ENCODE data around the gene NEXN. TPM values are rescaled to one million over a fixed set of nuclear protein-coding genes. Genes with fewer than 3 reads are reported as not detected.

The NEXN gene
- polyA plus RNA-seq, 1 experiment: 7.8 TPM

- CTCF ChIA-PET: interaction anchor here (0.8 to 1.6 kb wide), 2 partner anchors 14 to 157 kb away, joined by 3 read pairs; no protein-coding TSS in a partner anchor
- TF ChIP-seq, protein P1, sequence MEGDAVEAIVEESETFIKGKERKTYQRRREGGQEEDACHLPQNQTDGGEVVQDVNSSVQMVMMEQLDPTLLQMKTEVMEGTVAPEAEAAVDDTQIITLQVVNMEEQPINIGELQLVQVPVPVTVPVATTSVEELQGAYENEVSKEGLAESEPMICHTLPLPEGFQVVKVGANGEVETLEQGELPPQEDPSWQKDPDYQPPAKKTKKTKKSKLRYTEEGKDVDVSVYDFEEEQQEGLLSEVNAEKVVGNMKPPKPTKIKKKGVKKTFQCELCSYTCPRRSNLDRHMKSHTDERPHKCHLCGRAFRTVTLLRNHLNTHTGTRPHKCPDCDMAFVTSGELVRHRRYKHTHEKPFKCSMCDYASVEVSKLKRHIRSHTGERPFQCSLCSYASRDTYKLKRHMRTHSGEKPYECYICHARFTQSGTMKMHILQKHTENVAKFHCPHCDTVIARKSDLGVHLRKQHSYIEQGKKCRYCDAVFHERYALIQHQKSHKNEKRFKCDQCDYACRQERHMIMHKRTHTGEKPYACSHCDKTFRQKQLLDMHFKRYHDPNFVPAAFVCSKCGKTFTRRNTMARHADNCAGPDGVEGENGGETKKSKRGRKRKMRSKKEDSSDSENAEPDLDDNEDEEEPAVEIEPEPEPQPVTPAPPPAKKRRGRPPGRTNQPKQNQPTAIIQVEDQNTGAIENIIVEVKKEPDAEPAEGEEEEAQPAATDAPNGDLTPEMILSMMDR (IDR thresholded peaks at IDR 0.05; ENCODE audit: insufficient read depth, low read depth, low read length): no peak
- H3K27me3 ChIP-seq (ENCODE audit: control insufficient read depth, insufficient read depth, low read length): no peaks in the 10 kb centered on the region
- POLR2A ChIA-PET: no interaction called here
- DNase-seq (ENCODE audit: low read depth): no peak
- H3K4me3 ChIP-seq (ENCODE audit: low read depth, low read length): no peak overlapping the region
- H3K36me3 ChIP-seq (ENCODE audit: control insufficient read depth, insufficient read depth, low read length): peaks cover 16% of the 10 kb centered on the region
These were observed 68.0 kb downstream of the NEXN start for GRCh38 chr1:77956464-77956863.

GRCh38 chr1:77958391-77958790 lies 70.0 kb downstream of the NEXN start:
- POLR2A ChIA-PET: no interaction called here
- no peak overlapping the region for H3K4me3 ChIP-seq (ENCODE audit: low read depth, low read length)
- CTCF ChIA-PET: no interaction called here
- H3K36me3 ChIP-seq (ENCODE audit: control insufficient read depth, insufficient read depth, low read length): peaks cover 15% of the 10 kb centered on the region
- no peaks in the 10 kb centered on the region for H3K27me3 ChIP-seq (ENCODE audit: control insufficient read depth, insufficient read depth, low read length)
- no peak for DNase-seq (ENCODE audit: low read depth)
- TF ChIP-seq, protein P1 (IDR thresholded peaks at IDR 0.05; ENCODE audit: insufficient read depth, low read depth, low read length): no peak

DNA sequence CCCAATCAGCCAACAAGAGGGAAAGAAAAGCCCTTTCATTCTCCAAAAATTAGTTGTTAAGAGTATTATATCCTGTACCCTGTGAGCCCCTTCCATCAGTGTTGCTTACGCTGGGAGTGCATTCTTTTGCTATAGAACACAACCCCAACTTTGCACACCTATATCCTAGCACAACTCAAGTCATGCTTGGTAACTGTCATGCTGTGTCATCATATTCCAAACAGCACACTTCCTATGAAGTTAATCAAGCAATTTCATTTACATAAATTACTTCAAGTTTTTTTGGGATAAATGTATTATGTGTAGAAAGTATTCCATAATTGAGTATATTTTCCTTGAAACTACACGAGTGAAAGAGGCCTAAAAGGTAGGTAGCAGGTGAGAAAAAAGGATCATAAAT lies 70.4 kb downstream of the NEXN start:
- TF ChIP-seq, protein P1 (IDR thresholded peaks at IDR 0.05; ENCODE audit: insufficient read depth, low read depth, low read length): no peak
- H3K27me3 ChIP-seq (ENCODE audit: control insufficient read depth, insufficient read depth, low read length): no peaks in the 10 kb centered on the region
- peaks cover 14% of the 10 kb centered on the region for H3K36me3 ChIP-seq (ENCODE audit: control insufficient read depth, insufficient read depth, low read length)
- no peak for DNase-seq (ENCODE audit: low read depth)
- ChIA-PET CTCF (no interaction called here), POLR2A (no interaction called here)
- H3K4me3 ChIP-seq (ENCODE audit: low read depth, low read length): no peak overlapping the region

DNA sequence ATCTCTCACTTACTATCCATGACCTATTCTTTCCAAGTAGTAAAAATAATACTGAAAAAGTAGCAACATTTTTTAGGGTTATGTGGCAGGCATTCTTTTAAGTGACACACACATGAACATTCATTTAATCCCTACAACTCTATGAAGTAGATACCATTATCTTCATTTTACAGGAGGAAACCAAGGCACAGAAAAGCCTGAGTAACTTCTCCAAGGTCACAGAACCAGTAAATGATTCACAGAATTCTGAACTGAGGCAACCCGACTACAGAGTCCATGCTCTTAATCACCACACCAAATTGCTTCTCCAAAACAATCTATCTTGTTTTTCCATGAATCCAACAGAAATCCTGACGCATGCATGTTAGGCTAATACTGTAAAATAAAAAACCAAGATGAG lies 73.0 kb downstream of the NEXN start:
- POLR2A ChIA-PET: no interaction called here
- CTCF ChIA-PET: no interaction called here

DNA sequence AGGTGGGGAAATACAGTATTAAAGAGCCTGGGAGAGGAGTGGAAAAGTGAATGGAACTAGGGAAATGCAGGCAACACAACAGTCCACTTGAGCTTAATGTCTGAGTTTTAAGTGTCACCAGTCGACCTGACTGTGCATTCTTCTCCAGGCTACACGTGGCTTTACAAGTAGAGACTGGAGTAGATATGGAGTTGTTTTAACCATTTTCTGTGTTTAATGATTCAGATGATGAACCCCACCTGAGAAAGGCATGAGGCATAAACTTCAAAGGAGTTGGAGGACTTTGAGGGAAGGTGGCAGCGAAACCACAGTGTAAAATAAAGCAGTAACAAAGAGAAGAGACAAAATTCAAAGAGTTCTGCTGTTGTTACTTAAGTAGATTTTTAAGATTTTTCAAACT lies 77.9 kb downstream of the NEXN start:
- Histone ChIP-seq H3K36me3 (ENCODE audit: control insufficient read depth, insufficient read depth, low read length) (peaks cover 4% of the 10 kb centered on the region), H3K4me3 (ENCODE audit: low read depth, low read length) (no peak overlapping the region), H3K27me3 (ENCODE audit: control insufficient read depth, insufficient read depth, low read length) (no peaks in the 10 kb centered on the region)
- ChIA-PET CTCF (interaction anchor here (1.9 kb wide), 1 partner anchor 148 kb away, joined by 9 read pairs; no protein-coding TSS in a partner anchor), POLR2A (no interaction called here)
- TF ChIP-seq, protein P1 (IDR thresholded peaks at IDR 0.05; ENCODE audit: insufficient read depth, low read depth, low read length): no peak
- no peak for DNase-seq (ENCODE audit: low read depth)

More for the DNA sequence above, 73.0 kb downstream of the NEXN start:
- no peak overlapping the region for H3K4me3 ChIP-seq (ENCODE audit: low read depth, low read length)
- no peak for DNase-seq (ENCODE audit: low read depth)
- TF ChIP-seq, protein P1 (IDR thresholded peaks at IDR 0.05; ENCODE audit: insufficient read depth, low read depth, low read length): no peak
- H3K27me3 ChIP-seq (ENCODE audit: control insufficient read depth, insufficient read depth, low read length): no peaks in the 10 kb centered on the region
- peaks cover 13% of the 10 kb centered on the region for H3K36me3 ChIP-seq (ENCODE audit: control insufficient read depth, insufficient read depth, low read length)
